ENCODE data around the gene SCN1B.

SCN1B gene

GRCh38 chr19:35059799-35060091 lies 29.5 kb downstream of the SCN1B start:
- Histone ChIP-seq H4K20me1 (ENCODE audit: insufficient read depth) (no peaks in the 10 kb centered on the region), H3K79me2 (ENCODE audit: insufficient read depth, low read depth) (no peaks in the 10 kb centered on the region), H3K4me1 (ENCODE audit: low read depth, poor library complexity, severe bottlenecking) (no peaks in the 10 kb centered on the region), H3K4me2 (no peak overlapping the region), H3K4me3 (IDR thresholded peaks at IDR 0.05; ENCODE audit: insufficient read depth, low read depth, low read length) (no peak overlapping the region), H3K27me3 (ENCODE audit: insufficient read depth, low read depth) (peaks cover 21% of the 10 kb centered on the region; the same call in 1 of the 2 replicates), H3K36me3 (ENCODE audit: insufficient read depth) (no peaks in the 10 kb centered on the region), H3K9ac (no peak overlapping the region), H2AFZ (ENCODE audit: low read depth) (no peak overlapping the region), H3K27ac (no peak overlapping the region)
- TF ChIP-seq CTCF (conservative IDR thresholded peaks at IDR 0.05; ENCODE audit: low read depth, low read length) = no peak

GRCh38 chr19:35060160-35060855 lies 30.0 kb downstream of the SCN1B start:
- H3K27me3 ChIP-seq (ENCODE audit: insufficient read depth, low read depth) = peaks cover 20% of the 10 kb centered on the region; the same call in 1 of the 2 replicates
- no peaks in the 10 kb centered on the region for H3K79me2 ChIP-seq (ENCODE audit: insufficient read depth, low read depth)
- H2AFZ ChIP-seq (ENCODE audit: low read depth) = no peak overlapping the region
- H3K27ac ChIP-seq = no peak overlapping the region
- H3K4me3 ChIP-seq (IDR thresholded peaks at IDR 0.05; ENCODE audit: insufficient read depth, low read depth, low read length) = no peak overlapping the region
- no peaks in the 10 kb centered on the region for H4K20me1 ChIP-seq (ENCODE audit: insufficient read depth)
- no peak overlapping the region for H3K9ac ChIP-seq
- H3K4me1 ChIP-seq (ENCODE audit: low read depth, poor library complexity, severe bottlenecking) = no peaks in the 10 kb centered on the region
- no peak overlapping the region for H3K4me2 ChIP-seq
- TF ChIP-seq CTCF (conservative IDR thresholded peaks at IDR 0.05; ENCODE audit: low read depth, low read length) = no peak
- H3K36me3 ChIP-seq (ENCODE audit: insufficient read depth) = no peaks in the 10 kb centered on the region

GRCh38 chr19:35061583-35062373 lies 31.5 kb downstream of the SCN1B start:
- Histone ChIP-seq H3K4me1 (ENCODE audit: low read depth, poor library complexity, severe bottlenecking) (no peaks in the 10 kb centered on the region), H3K36me3 (ENCODE audit: insufficient read depth) (no peaks in the 10 kb centered on the region), H3K27me3 (ENCODE audit: insufficient read depth, low read depth) (peaks cover 14% of the 10 kb centered on the region; the same call in 1 of the 2 replicates), H3K9ac (no peak overlapping the region), H2AFZ (ENCODE audit: low read depth) (no peak overlapping the region), H4K20me1 (ENCODE audit: insufficient read depth) (no peaks in the 10 kb centered on the region), H3K4me2 (no peak overlapping the region), H3K4me3 (IDR thresholded peaks at IDR 0.05; ENCODE audit: insufficient read depth, low read depth, low read length) (no peak overlapping the region), H3K79me2 (ENCODE audit: insufficient read depth, low read depth) (no peaks in the 10 kb centered on the region), H3K27ac (no peak overlapping the region)
- TF ChIP-seq CTCF (conservative IDR thresholded peaks at IDR 0.05; ENCODE audit: low read depth, low read length) = no peak

GRCh38 chr19:35062942-35063341 lies 32.7 kb downstream of the SCN1B start:
- Histone ChIP-seq H3K36me3 (ENCODE audit: insufficient read depth) (no peaks in the 10 kb centered on the region), H4K20me1 (ENCODE audit: insufficient read depth) (no peaks in the 10 kb centered on the region), H3K4me1 (ENCODE audit: low read depth, poor library complexity, severe bottlenecking) (no peaks in the 10 kb centered on the region), H2AFZ (ENCODE audit: low read depth) (no peak overlapping the region), H3K4me3 (IDR thresholded peaks at IDR 0.05; ENCODE audit: insufficient read depth, low read depth, low read length) (no peak overlapping the region), H3K4me2 (no peak overlapping the region), H3K27ac (no peak overlapping the region), H3K9ac (no peak overlapping the region), H3K27me3 (ENCODE audit: insufficient read depth, low read depth) (peaks cover 7% of the 10 kb centered on the region; the same call in 1 of the 2 replicates), H3K79me2 (ENCODE audit: insufficient read depth, low read depth) (no peaks in the 10 kb centered on the region)
- TF ChIP-seq CTCF (conservative IDR thresholded peaks at IDR 0.05; ENCODE audit: low read depth, low read length) = no peak

Measured in KMS-11 (cell line).